Inflammatory macrophage treated with lipopolysaccharide for 1 hour (primary cell): ENCODE measurements around the gene C3.
"Not testable (repeated sequence)": the region's sequence is repeated elsewhere in the genome, so short reads cannot be mapped to it uniquely, and the experiment has no call there.

Source experiments
- DNase-seq, 2 donors: peaks; one replicate each; pipeline ENCODE4 v3.0.0-alpha.2; 2020 to 2022

C3 gene

GRCh38 chr19:6656390-6656789 is 64.1 kb downstream of the C3 start:
- not testable (repeated sequence) for DNase-seq

- DNase-seq = no peak
These were observed 65.8 kb downstream of the C3 start for GRCh38 chr19:6654347-6655310.

GRCh38 chr19:6652805-6653094 is 67.7 kb downstream of the C3 start:
- no peak for DNase-seq

- DNase-seq = no peak
These were observed 68.3 kb downstream of the C3 start for GRCh38 chr19:6651965-6652804.

- no peak for DNase-seq
These were observed 71.3 kb downstream of the C3 start for GRCh38 chr19:6649185-6649584.

- DNase-seq = no peak
These were observed 72.2 kb downstream of the C3 start for GRCh38 chr19:6648141-6648715.

- DNase-seq = no peak
These were observed 75.7 kb downstream of the C3 start for GRCh38 chr19:6644796-6645195.

GRCh38 chr19:6640333-6640732 is 80.1 kb downstream of the C3 start:
- DNase-seq = not testable (repeated sequence)

- DNase-seq = peak; percentile 71 to 94
These were observed 81.0 kb downstream of the C3 start for GRCh38 chr19:6639439-6639838.

- not testable (repeated sequence) for DNase-seq
These were observed 87.0 kb downstream of the C3 start for GRCh38 chr19:6633456-6633813.

- peak; percentile 74 to 88 for DNase-seq
These were observed 87.5 kb downstream of the C3 start for GRCh38 chr19:6632747-6633455.

- peak; percentile 65 to 99 for DNase-seq
These were observed 88.3 kb downstream of the C3 start for GRCh38 chr19:6632002-6632621.
